Endothelial cell (in vitro differentiated cells): ENCODE data around the gene SLC28A3. TPM values are rescaled to one million over a fixed set of nuclear protein-coding genes. Genes with fewer than 3 reads are reported as not detected.

Experiments used
- DNase-seq: peaks from one replicate; pipeline ENCODE4 v3.0.0; 2021; ENCODE audit warnings: low spot score
- H3K27ac Mint-ChIP-seq: one replicate; pipeline ENCODE4 v1.8.0; 2021; ENCODE audit warnings: mixed read lengths, inconsistent platforms; ENCODE audit not compliant: unreplicated experiment
- H3K27me3 Mint-ChIP-seq: one replicate; pipeline ENCODE4 v1.8.0; 2021; ENCODE audit warnings: mild to moderate bottlenecking, moderate library complexity, mixed read lengths, inconsistent platforms; ENCODE audit not compliant: unreplicated experiment
- H3K36me3 Mint-ChIP-seq: one replicate; pipeline ENCODE4 v1.8.0; 2021; ENCODE audit warnings: mild to moderate bottlenecking, low read depth, mixed read lengths, inconsistent platforms; ENCODE audit not compliant: unreplicated experiment
- H3K4me1 Mint-ChIP-seq: one replicate; pipeline ENCODE4 v1.8.0; 2021; ENCODE audit warnings: mild to moderate bottlenecking, mixed read lengths, inconsistent platforms; ENCODE audit not compliant: unreplicated experiment
- H3K4me3 Mint-ChIP-seq: one replicate; pipeline ENCODE4 v1.8.0; 2021; ENCODE audit warnings: mild to moderate bottlenecking, mixed read lengths, inconsistent platforms; ENCODE audit not compliant: unreplicated experiment
- H3K9me3 Mint-ChIP-seq: one replicate; pipeline ENCODE4 v1.8.0; 2021; ENCODE audit warnings: mixed read lengths, inconsistent platforms; ENCODE audit not compliant: unreplicated experiment
- CTCF ChIP-seq: fragments of 200-600 bp; sonication (generic); IDR thresholded peaks from one replicate; pipeline ENCODE4 v1.5.0; 2021; ENCODE audit warnings: antibody characterized with exemption; ENCODE audit not compliant: unreplicated experiment
- total RNA-seq: library from RNA; stranded (reverse); fragmentation: NEBNext Ultra II Directional; extraction: Animal tissue kit (Norgen Biotek cat#: 25700); gene quantifications from one replicate; pipeline ENCODE4 v1.2.1, GENCODE V29; 2021; ENCODE audit not compliant: unreplicated experiment

Gene SLC28A3
- total RNA-seq, 1 donor from 2014 or later = 0.26 TPM

GRCh38 chr9:84324811-84325210 lies 15.7 kb downstream of the SLC28A3 start:
- Mint-ChIP-seq H3K27me3 (peaks cover 2% of the 10 kb centered on the region), H3K4me1 (peaks cover 6% of the 10 kb centered on the region), H3K27ac (no peak overlapping the region), H3K4me3 (no peak overlapping the region), H3K36me3 (peaks cover 5% of the 10 kb centered on the region), H3K9me3 (no peaks in the 10 kb centered on the region)
- no peak for DNase-seq
- no peak for TF ChIP-seq CTCF

- Mint-ChIP-seq H3K36me3 (peaks cover 5% of the 10 kb centered on the region), H3K4me3 (no peak overlapping the region), H3K27me3 (peaks cover 3% of the 10 kb centered on the region), H3K9me3 (no peaks in the 10 kb centered on the region), H3K27ac (peak overlapping the region; percentile 2), H3K4me1 (peaks cover 6% of the 10 kb centered on the region)
- TF ChIP-seq CTCF = no peak
- DNase-seq = no peak
Observed at GRCh38 chr9:84323858-84324257, 16.7 kb downstream of the SLC28A3 start.

- DNase-seq = no peak
- H3K4me3 Mint-ChIP-seq = no peak overlapping the region
- no peak for TF ChIP-seq CTCF
- no peak overlapping the region for H3K27ac Mint-ChIP-seq
- no peaks in the 10 kb centered on the region for H3K9me3 Mint-ChIP-seq
- H3K27me3 Mint-ChIP-seq = peaks cover 3% of the 10 kb centered on the region
- peaks cover 1% of the 10 kb centered on the region for H3K36me3 Mint-ChIP-seq
- peaks cover 6% of the 10 kb centered on the region for H3K4me1 Mint-ChIP-seq
Observed at GRCh38 chr9:84322828-84323227, 17.7 kb downstream of the SLC28A3 start.

- no peaks in the 10 kb centered on the region for H3K36me3 Mint-ChIP-seq
- H3K27me3 Mint-ChIP-seq = peaks cover 3% of the 10 kb centered on the region
- peaks cover 6% of the 10 kb centered on the region for H3K4me1 Mint-ChIP-seq
- H3K9me3 Mint-ChIP-seq = no peaks in the 10 kb centered on the region
- H3K4me3 Mint-ChIP-seq = no peak overlapping the region
- no peak for DNase-seq
- no peak overlapping the region for H3K27ac Mint-ChIP-seq
- no peak for TF ChIP-seq CTCF
Observed at GRCh38 chr9:84320231-84320630, 20.3 kb downstream of the SLC28A3 start.

GRCh38 chr9:84319632-84320031 lies 20.9 kb downstream of the SLC28A3 start:
- Mint-ChIP-seq H3K4me3 (no peak overlapping the region), H3K4me1 (peaks cover 6% of the 10 kb centered on the region), H3K9me3 (no peaks in the 10 kb centered on the region), H3K27ac (no peak overlapping the region), H3K27me3 (peaks cover 3% of the 10 kb centered on the region), H3K36me3 (no peaks in the 10 kb centered on the region)
- no peak for DNase-seq
- no peak for TF ChIP-seq CTCF
